Measurements from ENCODE around the gene NBDY.
"Not testable (repeated sequence)": the region's sequence is repeated elsewhere in the genome, so short reads cannot be mapped to it uniquely, and the experiment has no call there.

DNA sequence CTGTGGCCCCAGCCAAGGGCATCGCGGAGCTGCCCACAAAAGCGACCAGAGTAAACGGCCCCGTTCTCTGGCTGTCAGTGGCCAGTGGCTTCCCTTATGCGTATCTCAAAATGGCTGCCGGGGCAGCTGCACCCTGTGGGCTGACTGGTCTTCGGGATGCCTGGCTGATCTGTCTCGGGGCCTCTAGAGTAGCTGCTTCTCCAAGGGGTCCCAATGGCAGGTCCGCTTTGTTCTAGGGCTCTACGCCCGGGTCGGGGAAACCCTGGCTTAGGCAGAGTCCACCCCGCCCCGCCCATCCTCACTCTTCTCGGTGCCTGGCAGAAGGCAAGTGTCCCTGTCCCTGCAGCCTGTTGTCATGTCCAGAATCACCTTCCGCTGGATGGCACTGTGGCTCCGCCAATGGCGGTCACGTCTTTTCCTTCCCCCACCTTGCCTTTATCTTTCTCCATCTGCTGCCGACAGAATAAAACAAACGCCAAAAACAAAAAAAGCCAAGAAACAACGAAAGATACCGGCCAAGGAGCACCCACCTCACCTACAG is 39.1 kb downstream of the NBDY start:
- not testable (repeated sequence) for TF ChIP-seq SP1 (IDR thresholded peaks at IDR 0.05); RAD21 (IDR thresholded peaks at IDR 0.05); CTCF (IDR thresholded peaks at IDR 0.05; ENCODE audit: low read depth, low read length, missing input control); JUND (IDR thresholded peaks at IDR 0.05); ZBTB33 (IDR thresholded peaks at IDR 0.05); GABPA (IDR thresholded peaks at IDR 0.05 in 1 of 2, conservative IDR thresholded peaks at IDR 0.05 in 1 of 2); EGR1 (IDR thresholded peaks at IDR 0.05; ENCODE audit: low read depth in 2 of 2); MAX (IDR thresholded peaks at IDR 0.05)
- TF ChIP-seq, protein P1, sequence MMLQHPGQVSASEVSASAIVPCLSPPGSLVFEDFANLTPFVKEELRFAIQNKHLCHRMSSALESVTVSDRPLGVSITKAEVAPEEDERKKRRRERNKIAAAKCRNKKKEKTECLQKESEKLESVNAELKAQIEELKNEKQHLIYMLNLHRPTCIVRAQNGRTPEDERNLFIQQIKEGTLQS (IDR thresholded peaks at IDR 0.05) = not testable (repeated sequence)
